ENCODE measurements around the gene NEK1.

The NEK1 gene

GRCh38 chr4:169615467-169616106 lies 3.2 kb upstream of the NEK1 start:
- no peak for TF ChIP-seq CTCF (IDR thresholded peaks at IDR 0.05; ENCODE audit: low read depth, low read length, missing control alignments)

GRCh38 chr4:169612871-169613859 lies 782 bp upstream of the NEK1 start:
- peak; percentile 77 for TF ChIP-seq CTCF (IDR thresholded peaks at IDR 0.05; ENCODE audit: low read depth, low read length, missing control alignments)
- no peak for DNase-seq (ENCODE audit: low read depth)
- peak overlapping the region; percentile 99 for H3K4me3 ChIP-seq (ENCODE audit: low read depth, low read length)

More at GRCh38 chr4:169615467-169616106, 3.2 kb upstream of the NEK1 start:
- no peak for DNase-seq (ENCODE audit: low read depth)
- no peak overlapping the region for H3K4me3 ChIP-seq (ENCODE audit: low read depth, low read length)

GRCh38 chr4:169611157-169611556 lies 1.2 kb downstream of the NEK1 start:
- DNase-seq (ENCODE audit: low read depth), result no peak
- no peak for TF ChIP-seq CTCF (IDR thresholded peaks at IDR 0.05; ENCODE audit: low read depth, low read length, missing control alignments)
- peak overlapping the region; percentile 23; the same call in 1 of the 2 replicates for H3K4me3 ChIP-seq (ENCODE audit: low read depth, low read length)

- no peak for DNase-seq (ENCODE audit: low read depth)
- no peak overlapping the region for H3K4me3 ChIP-seq (ENCODE audit: low read depth, low read length)
- TF ChIP-seq CTCF (IDR thresholded peaks at IDR 0.05; ENCODE audit: low read depth, low read length, missing control alignments), result no peak
Measured at GRCh38 chr4:169604903-169605331, 7.5 kb downstream of the NEK1 start.

GRCh38 chr4:169604131-169604900 lies 8.1 kb downstream of the NEK1 start:
- no peak overlapping the region for H3K4me3 ChIP-seq (ENCODE audit: low read depth, low read length)
- DNase-seq (ENCODE audit: low read depth), result no peak
- TF ChIP-seq CTCF (IDR thresholded peaks at IDR 0.05; ENCODE audit: low read depth, low read length, missing control alignments), result no peak

GRCh38 chr4:169603312-169603711 lies 9.1 kb downstream of the NEK1 start:
- TF ChIP-seq CTCF (IDR thresholded peaks at IDR 0.05; ENCODE audit: low read depth, low read length, missing control alignments), result no peak
- no peak for DNase-seq (ENCODE audit: low read depth)
- no peak overlapping the region for H3K4me3 ChIP-seq (ENCODE audit: low read depth, low read length)
